ENCODE data around the gene CD27.
"Not testable (repeated sequence)": the region's sequence is repeated elsewhere in the genome, so short reads cannot be mapped to it uniquely, and the experiment has no call there.

Gene CD27

DNA sequence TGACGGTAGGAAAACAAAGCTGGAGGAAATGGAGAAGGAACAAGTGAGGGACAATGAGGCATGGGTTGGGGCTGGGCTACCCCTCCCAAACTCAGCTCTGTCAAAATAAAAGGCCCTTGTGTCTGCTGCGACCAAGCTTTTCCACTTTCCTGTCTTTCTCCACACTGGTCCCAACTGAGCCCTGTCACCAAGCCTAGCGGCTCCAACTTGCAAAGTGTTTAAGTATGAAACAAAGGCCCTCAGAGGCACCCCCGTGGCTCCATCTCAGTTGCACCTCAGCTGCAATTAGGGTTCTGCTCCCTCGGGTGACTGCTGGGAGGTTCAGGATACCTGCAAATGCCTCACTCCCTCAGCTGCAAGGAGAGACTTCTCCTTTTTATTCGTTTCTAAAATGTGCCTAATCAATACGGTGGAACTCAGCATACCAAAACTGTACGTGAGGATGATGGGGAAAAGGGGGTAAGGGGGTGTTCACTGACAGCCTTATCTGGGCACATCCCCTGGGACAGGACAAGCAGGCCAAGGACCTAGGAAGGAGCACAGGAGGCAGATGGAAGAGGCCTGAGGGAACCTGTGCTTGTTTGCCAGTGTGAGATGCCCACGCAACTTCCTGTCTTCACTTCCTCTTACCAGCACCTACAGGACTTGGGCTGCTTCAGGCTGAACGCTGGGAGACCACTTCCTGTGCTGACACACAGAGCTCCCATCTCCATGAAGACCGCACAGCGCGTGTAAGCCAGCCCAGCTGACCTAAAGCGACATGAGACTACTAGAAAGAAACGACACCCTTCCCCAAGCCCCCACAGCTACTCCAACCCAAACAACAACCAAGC is 16.9 kb downstream of the CD27 start:
- peak; percentile 67 to 80 for DNase-seq (ENCODE audit: low read depth in 2 of 2)

DNA sequence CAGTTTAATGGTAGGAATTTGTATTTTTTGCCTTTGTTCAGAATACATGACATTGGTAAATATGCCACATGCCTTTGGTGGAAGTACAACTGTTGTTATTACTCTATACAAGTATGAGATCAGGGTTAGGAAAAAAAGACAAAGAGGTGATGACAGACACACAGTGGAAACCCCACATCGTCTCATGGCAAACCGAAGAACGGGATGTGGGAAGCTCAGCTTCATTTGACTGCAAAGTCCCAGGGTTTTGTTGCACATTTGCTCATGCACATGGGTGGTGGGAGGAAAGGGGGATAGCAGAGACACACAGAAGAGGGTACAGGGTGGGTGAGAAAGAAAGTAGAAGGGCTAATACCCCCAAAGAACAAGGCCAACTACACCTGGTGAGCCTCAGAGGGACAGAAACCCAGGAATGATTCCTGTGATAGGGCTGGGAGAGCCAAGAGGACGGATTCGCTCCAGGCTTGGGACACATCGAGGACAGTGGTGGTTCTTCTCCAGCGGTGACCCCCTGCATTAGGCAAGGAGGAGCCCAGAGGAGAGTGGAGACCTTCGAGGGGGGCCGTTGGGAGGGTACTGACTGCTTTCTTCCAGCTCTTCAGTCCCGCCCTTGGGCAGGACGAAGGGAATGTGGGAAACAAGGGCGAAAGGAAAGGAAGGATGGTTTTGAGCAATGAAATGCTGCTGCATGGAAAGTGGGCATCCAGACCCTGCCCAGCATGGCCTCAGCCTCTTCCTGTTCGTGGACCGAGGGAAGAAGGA is 17.7 kb downstream of the CD27 start:
- no peak for DNase-seq (ENCODE audit: low read depth in 2 of 2)

DNA sequence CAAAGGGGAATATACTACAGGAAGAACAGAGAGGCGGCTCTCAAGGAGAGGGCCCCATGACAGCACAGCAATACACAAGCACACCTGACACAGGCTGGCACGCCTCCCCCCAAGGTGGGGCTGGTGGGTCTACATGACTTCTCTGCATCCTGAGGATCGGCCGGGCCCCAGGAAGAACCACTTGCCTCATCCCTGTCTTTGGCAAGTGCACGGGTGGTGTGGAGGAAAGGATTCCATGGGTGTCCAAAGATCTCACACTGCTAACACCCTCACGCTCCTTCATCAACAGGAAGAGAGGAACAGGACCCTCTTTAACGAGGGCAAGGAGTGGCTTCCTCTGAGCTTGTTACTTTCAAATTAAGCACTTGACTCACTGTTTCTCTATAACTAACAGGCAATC is 18.5 kb downstream of the CD27 start:
- no peak for DNase-seq (ENCODE audit: low read depth in 2 of 2)

DNA sequence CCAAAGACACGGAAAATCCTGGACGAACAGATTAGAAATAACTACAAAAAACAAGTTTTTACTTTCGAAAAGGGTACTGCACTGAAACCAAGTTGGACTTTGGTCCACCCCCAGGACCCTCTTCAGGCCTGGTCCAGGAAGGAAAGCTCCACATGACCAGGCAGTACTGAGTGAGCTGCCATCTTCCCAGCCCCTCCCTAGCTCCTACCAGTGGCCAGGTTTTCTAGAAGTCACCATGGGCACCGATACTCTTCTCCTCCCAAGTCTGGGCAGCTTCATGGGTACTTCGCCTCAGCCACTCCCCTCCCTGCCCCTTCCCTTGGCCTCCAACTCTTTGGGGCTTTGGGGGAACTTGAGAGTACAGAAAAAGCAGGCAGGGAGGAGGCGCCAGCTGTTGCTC is 19.1 kb downstream of the CD27 start:
- DNase-seq (ENCODE audit: low read depth in 2 of 2) = no peak

DNA sequence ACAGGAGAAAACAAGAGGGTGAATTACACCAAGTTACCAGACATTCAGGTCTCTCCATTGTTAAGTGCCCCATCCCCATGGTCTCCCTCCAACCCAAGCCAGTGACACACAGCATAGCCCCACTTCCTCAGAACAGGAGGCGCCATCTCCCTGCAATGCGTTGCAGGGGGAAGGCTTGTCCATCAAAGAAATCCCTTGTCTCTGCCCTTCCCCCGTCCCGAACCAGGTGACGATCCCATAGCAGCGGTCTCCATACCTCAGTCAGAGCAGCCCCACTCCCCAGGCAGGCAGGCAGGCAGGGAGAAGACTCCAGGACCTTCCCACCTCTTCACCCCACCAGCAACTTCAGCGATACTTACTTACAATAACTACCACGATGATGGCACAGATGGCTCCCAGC is 19.8 kb downstream of the CD27 start:
- no peak for DNase-seq (ENCODE audit: low read depth in 2 of 2)

DNA sequence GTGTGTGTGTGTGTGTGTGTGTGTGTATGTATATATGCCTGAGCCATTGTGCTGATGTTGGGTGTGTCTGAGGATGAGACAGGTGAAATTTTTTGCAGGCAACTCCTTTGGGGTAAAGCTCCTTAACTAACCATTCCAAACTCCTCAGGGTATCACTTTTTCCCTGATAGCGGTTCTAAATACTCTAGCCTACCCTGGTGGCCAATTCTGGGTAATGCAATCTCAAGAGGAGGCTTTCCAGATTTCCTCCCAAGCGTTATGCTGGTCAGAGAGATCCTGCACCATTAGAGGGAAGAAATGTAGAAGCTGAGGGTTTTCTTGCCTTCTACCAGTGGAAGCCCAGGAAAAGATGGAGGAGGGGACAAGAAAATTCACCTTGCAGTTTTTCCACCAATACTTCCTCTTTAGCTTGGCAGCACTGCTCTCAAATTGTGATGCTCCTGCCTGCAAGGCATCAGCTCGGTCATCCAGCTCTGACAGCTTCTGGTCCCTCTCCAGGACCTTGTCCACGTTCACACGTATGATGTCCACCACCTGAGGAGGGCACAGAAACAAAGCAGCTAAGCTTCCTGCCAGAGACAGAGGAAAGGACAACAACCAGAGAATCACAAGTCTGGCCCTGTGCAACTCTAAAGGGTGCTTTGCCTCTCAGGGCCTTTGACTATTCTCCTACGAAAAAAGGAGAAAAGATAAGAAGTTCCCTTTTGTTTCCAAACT is 20.9 kb downstream of the CD27 start:
- no peak for DNase-seq (ENCODE audit: low read depth in 2 of 2)

DNA sequence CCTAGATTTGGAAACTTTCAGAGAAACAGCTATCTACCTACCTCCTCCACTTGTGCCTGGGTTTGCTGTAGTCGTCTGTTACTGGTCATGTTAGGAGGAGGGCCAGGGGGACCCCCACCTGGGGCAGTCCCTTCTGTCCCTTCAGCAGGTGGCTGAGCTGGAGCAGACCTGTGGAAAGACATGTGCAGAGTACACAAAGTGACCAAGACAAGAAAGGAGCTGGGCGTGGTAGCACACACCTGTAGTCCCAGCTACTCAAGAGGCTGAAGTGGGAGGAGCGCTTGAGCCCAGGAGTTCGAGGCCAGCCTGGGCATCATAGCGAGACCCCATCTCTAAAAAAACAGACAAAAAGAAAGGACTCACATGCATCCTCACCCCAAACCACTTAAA is 21.4 kb downstream of the CD27 start:
- DNase-seq (ENCODE audit: low read depth in 2 of 2) = no peak

DNA sequence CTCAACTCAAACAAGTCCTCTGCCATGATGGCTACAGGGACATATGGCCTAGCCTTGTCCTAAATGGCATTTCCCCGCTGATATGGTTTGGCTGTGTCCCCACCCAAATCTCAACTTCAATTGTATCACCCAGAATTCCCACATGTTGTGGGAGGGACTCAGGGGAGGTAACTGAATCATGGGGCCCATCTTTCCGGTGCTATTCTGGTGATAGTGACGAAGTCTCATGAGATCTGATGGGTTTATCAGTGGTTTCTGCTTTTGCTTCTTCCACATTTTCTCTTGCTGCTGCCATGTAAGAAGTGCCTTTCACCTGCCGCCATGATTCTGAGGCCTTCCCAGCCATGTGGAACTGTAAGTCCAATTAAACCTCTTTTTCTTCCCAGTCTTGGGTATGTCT is 22.0 kb downstream of the CD27 start:
- not testable (repeated sequence) for DNase-seq (ENCODE audit: low read depth in 2 of 2)

DNA sequence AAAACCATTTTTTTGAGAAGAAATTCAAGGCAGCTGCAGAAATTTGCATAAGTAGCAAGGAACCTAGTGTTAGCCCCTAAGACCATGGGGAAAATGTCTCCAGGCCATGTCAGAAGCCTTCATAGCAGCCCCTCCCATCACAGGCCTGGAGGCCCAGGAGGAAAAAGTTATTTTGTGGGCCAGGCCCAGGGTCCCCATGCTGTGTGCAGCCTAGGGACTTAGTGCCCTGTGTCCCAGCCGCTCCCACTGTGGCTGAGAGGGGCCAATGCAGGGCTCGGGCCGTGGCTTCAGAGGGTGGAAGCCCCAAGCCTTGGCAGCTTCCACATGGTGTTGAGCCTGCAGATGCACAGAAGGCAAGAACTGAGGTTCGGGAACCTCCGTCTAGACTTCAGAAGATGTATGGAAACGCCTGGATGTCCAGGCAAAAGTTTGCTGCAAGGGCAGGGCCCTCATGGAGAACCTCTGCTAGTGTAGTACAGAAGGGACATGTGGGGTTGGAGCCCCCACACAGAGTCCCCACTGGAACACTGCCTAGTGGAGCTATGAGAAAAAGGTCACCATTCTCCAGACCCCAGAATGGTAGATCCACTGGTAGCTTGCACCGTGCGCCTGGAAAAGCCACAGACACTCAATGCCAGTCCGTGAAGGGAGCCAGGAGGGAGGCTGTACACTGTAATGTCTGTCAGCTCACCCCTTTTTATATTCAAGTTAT is 23.0 kb downstream of the CD27 start:
- DNase-seq (ENCODE audit: low read depth in 2 of 2) = not testable (repeated sequence)

DNA sequence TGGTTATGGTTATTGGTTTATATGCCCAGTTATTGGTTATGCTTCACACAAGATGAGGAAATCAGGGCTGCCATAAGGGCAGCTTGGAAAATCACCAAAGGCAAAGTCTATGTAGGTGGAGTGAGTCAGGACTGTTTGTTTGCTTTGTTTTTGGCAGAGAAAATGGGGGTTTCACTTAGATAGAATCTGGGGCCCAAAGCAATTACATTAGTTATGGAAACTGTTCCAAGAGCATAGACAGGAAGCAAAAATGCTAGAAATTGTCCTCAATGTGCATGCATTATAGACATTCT is 23.5 kb downstream of the CD27 start:
- DNase-seq (ENCODE audit: low read depth in 2 of 2) = no peak

DNA sequence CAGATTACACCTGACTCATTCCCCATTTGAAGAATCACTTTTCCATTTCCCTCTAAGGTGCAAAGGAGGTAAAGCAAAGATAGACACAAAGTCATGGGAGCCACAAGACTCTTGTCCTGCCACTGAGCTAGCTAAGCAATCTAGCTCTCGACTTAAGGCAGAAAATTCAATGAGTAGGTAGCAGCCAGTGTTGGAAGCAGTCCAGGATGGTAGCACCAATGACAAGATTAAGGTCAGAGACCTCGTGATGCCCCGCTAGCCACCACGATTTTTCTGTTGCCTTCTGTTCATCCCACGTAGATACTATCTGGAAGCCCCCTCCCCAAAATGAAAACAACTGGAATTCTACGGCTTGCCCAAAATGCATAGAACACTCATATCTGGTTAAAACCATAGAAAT is 24.3 kb downstream of the CD27 start:
- no peak for DNase-seq (ENCODE audit: low read depth in 2 of 2)

DNA sequence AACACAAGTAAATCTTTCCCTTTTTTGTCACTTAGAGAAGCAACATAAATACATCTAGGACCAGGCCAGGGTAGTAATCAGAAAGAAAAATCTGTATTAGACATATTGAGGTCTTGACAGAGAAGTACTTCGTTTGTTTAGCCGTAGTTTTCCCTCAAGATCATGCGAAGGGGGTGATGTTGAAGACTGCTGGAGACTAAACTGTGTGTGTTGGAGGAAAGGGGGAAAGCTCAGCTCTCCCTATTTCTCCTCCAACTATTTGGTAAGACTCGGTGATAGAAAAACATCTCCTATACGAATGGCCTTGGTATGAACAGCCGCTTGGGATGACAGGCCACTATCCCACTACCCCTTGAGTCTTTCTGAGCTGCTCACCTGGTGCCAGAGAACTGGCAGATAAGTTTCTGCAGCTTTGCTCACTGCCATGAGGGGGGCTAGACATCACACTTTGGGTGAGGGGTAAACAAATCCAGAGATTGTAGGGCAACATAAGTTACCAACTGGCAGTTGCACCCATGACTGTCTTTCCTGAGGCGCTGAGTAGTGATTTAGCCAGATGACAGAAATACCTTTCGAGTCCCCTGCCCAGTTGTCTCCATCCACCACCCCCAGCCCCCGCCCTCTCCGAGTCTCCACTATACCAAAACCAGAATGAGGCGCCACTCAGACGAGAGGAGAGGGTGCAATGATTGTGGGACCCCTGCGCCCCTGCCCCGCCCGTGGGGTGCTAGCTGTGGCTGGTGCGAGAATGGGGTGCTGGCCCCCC is 25.0 kb downstream of the CD27 start:
- no peak for DNase-seq (ENCODE audit: low read depth in 2 of 2)

DNA sequence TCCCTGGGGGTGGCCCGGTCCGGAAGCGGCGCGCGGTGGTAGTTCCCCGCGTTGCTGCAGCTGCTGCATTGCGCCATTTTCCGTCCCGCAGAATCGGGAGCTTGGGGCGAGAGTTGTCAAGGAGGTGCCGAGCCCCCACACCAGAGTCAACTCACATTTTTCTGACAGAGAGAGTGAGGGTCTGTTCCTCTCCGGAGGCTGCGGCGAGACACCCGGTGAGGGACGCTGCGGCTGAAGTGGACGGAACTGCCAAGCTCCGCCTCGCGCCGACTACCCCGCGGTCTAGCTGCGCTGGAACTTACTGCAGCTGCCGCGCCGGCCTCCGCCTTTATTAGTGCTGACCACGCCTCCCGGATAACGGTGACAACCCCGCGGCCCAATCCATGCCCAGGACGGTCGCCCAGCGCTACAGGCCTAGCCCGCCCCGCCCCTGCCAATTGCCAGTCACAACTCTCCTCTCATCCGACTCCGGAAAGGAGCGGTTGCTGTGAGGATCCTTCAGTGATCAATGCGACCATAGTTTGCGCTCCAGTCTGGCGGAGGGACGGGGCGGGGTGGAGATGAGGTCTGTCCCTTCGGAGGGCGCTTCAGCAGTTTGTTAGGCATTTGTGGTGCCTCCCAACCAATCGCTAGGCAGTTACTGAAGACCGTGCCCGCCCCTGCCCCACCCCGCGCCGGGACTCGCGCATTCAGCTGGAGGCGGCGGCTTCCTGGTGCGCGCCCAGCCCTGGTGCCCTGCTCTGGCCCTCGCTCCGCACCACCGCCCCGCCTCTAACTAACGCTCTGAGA is 25.8 kb downstream of the CD27 start, which contains the start of gene VAMP1:
VAMP1 (minus strand) TSS at position 303 of the 789 bp plus-strand sequence; CDS start at position 157, 146 bp downstream.
- peak; percentile 97 to 99 for DNase-seq (ENCODE audit: low read depth in 2 of 2)

DNA sequence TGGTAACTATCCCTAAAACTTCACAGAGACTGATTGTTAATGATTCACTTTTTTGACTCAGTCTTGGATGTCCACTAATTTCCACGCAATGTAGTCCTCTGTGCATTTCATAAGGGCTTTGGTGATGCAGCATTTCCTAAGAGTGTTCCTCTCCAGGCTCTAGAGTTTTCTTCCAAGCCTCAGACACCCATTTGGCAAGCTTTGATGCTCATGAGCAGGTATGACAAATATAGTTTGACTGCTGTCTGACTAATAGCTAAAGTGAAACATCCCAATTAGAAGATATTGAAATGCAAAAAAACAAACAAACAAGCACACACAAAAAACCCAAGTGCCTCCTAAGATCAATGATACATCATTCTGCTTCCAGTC is 27.2 kb downstream of the CD27 start:
- DNase-seq (ENCODE audit: low read depth in 2 of 2) = no peak

DNA sequence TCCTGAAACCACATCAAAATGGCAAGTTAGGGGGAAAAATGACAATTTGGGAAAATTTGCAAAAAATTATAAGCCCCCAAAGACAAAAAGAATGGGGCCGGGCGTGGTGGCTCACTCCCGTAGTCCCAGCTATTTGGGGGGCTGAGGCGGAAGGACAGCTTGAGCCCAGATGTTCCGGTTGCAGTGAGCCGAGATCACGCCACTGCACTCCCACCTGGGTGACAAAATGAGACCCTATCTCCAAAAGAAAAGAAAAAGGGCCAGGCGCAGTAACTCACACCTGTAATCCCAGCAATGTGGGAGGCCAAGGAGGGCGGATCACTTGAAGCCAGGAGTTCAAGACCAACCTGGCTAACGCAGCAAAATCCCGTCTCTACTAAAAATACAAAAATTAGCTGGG is 27.7 kb downstream of the CD27 start:
- no peak for DNase-seq (ENCODE audit: low read depth in 2 of 2)

DNA sequence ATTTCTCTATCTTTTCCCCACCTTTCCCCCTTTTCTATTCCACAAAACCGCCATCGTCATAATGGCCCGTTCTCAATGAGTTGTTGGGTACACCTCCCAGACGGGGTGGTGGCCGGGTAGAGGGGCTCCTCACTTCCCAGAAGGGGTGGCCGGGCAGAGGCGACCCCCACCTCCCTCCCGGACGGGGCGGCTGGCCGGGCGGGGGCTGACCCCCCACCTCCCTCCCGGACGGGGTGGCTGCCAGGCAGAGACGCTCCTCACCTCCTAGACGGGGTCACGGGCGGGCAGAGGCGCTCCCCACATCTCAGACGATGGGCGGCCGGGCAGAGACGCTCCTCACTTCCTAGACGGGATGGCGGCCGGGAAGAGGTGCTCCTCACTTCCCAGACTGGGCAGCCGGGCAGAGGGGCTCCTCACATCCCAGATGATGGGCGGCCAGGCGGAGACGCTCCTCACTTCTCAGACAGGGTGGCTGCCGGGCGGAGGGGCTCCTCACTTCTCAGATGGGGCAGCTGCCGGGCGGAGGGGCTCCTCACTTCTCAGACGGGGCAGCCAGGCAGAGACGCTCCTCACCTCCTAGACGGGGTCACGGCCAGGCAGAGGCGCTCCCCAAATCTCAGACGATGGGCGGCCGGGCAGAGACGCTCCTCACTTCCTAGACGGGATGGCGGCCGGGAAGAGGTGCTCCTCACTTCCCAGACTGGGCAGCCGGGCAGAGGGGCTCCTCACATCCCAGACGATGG is 30.6 kb downstream of the CD27 start:
- DNase-seq (ENCODE audit: low read depth in 2 of 2) = not testable (repeated sequence)

DNA sequence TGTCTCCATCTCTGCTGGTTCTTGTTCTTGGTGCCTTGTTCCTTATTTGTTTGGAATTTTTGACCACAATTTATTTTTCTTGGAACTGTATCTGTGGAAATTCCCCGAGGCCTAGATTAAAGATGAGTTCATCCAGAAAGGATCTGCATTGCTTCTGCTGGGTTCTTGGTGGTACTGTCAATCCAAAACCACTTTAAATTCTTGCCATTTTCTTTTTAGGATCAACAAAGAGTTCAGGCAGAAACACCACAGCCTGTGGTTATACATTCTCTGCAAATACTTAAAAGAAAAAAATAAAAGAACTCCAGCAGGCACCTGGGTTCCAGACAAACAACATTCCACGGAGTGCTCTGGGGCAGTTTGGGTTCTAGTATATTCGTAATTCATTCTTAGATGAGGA is 31.7 kb downstream of the CD27 start:
- DNase-seq (ENCODE audit: low read depth in 2 of 2) = no peak

DNA sequence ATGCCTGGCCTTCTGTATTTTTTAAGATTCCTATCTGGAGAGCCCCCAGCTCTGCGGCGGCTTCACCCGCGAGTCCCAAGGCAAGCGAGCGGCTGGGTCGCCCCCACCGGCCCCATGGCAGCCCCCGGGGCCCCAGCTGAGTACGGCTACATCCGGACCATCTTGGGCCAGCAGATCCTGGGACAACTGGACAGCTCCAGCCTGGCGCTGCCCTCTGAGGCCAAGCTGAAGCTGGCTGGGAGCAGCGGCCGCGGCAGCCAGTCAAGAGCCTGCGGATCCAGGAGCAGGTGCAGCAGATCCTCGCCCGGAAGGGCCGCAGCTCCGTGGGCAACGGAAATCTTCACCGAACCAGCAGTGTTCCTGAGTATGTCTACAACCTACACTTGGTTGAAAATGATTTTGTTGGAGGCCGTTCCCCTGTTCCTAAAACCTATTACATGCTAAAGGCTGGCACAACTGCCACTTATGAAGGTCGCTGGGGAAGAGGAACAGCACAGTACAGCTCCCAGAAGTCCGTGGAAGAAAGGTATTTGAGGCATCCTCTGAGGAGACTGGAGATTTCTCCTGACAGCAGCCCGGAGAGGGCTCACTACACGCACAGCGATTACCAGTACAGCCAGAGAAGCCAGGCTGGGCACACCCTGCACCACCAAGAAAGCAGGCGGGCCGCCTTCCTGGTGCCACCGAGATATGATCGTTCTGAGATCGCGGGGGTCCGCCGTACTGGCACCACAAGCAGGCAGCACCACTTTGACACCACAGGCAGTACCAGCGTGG is 33.0 kb downstream of the CD27 start:
- not testable (repeated sequence) for DNase-seq (ENCODE audit: low read depth in 2 of 2)

DNA sequence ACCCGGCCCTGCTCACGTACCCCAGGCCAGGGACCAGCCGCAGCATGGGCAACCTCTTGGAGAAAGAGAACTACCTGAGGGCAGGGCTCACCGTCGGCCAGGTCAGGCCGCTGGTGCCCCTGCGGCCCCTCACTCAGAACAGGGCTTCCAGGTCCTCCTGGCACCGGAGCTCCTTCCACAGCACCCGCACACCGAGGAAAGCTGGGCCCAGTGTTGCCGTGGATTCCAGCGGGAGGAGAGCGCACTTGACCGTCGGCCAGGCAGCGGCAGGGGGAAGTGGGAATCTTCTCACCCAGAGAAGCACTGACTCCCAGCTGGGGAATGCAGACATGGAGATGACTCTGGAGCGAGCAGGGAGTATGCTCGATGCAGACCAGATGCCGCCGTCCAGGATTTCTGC is 33.7 kb downstream of the CD27 start:
- no peak for DNase-seq (ENCODE audit: low read depth in 2 of 2)

Measured in stimulated activated CD4-positive, alpha-beta T cell treated with anti-CD3 and anti-CD28 coated beads, Interleukin-4, amount 100 ng/mL, for 48 hours (primary cell).